Measurements from ENCODE around the gene LRTM2.

GRCh38 chr12:1841586-1842182 is 21.3 kb downstream of the LRTM2 start:
- TF ChIP-seq CTCF (IDR thresholded peaks at IDR 0.05) (no peak), POLR2A (IDR thresholded peaks at IDR 0.05) (no peak)

All from body of pancreas (tissue), 4 donors.